Fibroblast of skin of right biceps (primary cell): Measurements from ENCODE around the gene DPP4.

ENCODE experiments used
- DNase-seq: peaks from one replicate; pipeline ENCODE4 v3.0.0-alpha.2; 2013

DPP4 gene

DNA sequence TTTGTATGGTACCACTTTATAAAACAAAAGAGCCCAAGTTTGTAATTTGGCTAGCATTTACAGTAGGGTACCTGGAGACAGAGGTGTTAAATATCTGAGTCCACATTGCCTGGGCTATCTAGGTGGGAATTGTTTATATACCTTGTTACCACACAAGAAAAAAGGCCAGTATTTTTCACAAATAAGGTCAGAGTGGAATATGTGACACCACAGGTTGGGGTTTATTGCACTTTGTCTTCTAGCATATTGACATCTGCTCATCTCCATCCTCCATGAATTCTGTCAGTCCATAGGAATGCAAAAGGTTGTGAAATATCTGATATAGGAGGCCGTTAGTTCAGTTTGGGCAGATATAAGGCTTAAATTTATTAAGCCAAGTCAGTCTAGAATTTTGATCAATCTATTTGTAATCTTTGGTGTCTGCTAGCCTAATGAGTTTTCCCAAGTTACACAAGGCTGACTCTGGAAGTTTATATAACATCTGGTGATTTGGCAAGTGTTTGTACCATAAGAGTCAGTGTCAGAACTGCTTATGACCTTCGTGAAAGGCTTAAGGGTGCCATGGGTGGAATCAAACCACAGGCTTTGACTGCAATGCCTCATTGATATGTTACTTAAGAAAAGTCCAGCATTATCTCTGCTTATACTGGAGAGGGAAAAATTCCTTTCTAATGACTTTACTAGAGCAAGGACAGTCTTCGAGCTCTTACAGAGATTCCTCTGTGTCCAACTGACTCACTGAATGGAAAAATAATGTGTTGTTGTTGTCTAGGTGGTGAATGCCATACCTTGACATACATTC lies 11.3 kb upstream of the DPP4 start:
- peak; percentile 77 for DNase-seq

DNA sequence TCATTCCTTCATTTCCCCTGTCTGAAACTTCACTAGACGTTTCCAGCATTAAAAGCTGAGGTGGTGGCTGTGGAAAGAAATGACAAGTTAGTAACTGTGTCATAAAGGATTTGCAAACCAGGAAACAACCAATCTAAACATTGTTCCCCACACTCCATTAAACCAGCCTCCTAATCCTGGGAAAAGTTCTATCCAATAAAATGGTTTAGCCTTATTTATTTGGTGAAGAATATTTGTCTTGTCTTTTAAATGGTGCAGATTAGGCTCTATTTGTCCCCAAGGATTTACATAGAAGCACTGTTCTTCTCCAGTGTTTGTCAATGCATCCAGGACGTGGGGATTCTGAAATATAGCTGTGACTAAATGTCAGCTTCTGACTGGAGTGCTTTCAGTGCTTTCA lies 10.5 kb upstream of the DPP4 start:
- DNase-seq = no peak

DNA sequence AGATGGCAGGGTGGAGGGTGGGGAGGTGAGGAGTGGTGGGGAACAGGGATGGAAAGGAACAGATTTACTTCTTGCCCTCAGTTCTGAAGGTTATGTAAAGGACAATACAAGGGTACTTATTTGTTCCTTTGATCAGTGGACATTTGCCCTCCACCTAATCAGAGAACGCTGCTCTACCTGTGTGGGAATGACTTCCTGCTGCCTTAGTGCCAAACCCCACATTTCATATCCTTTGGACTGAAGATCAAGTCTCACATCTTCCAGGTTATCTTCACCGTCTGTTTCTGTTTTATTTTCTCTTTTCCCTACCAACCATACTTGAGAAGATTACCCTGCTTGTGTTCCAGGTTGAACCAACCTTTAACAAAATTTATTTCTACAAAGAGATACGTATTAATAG lies 8.7 kb upstream of the DPP4 start:
- DNase-seq = no peak

DNA sequence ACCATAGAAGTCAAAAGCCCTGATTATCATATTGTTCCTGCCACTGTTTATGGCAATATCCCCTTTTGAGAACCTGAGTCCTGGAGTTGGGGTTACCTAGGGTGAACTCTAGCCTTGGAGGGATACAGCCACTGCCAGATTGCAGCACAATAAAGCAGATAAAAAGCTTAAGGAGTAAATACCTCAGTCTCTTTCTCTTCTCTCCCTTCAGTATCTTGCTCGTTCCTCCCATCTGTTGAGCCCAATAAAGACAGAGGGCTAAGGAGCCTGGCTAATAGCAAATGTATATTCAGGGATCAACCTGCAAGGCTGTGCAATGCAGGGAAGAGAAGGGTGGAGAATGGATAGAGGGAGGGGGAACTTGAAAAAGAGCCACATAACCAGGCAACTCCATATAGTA lies 8.0 kb upstream of the DPP4 start:
- DNase-seq = no peak

DNA sequence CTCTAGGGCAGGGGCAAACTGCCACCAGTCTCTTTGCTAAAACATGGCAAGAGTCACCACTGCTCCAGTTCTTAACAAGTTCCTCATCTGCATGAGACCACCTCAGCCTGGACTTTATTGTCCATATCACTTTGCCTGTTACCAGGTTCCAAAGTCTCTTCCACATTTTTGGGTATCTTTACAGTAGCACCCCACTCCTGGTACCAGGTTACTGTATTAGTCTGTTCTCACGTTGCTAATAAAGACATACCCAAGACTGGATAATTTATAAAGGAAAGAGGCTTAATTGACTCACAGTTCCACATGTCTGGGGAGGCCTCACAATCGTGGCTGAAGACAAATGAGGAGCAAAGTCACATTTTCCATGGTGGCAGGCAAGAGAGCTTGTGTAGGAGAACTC lies 5.5 kb upstream of the DPP4 start:
- no peak for DNase-seq

DNA sequence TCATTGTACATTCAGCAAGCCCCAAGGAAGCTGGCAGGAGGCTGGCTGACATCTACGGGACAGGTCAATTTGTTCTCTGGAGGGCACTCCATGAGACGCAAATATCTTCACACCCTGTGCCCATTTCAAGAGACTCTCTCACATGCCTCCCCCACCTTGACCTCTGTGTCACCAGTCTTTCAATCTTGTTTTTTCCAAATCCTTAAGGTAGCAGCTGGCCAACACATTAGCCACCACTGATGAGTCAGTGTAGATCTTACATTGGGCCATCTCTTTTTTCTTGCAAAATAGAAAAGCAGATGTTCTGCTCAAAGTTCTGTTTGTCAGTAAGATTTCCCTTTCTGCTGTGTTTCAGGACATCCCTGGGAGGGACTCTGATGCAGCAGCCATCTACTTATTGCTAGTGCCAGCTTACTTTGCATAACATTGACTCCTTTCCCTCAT lies 1.7 kb upstream of the DPP4 start:
- DNase-seq = peak; percentile 36

DNA sequence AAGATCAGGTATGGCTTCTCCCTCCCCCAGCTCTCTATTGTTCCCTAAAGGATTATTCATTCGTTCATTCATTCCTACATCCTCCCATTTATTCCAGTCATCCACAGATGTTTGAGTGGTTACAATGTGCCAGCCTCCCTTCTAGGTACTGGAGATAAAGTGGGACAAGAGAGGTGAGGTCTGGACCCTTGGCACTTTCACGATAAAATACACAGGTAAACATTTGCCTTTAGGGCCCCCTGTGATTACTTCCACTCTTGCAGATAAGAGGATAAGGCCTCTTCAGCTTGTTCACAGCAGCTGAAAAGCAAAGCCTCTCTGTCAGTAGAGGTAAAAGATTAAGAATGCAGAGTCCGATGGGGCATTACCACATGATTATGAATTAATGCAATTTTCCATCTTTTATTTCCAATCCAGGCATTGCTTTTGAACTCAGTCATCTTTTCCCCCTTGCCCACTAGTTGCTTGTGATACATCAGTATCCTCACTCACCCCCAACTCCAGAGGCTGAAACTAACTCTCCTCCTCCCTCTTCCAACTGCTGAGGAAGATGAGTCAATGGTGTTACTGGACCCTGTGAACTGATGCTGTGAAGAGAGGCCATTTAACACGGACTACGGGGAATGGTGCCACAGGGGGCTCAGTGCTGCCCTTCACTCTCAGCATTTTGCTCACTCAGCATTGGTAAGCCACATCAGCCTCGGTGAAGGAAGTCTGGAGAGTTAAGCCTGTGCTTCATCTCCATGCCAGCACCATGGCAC lies 1.1 kb upstream of the DPP4 start:
- peak; percentile 68 for DNase-seq

DNA sequence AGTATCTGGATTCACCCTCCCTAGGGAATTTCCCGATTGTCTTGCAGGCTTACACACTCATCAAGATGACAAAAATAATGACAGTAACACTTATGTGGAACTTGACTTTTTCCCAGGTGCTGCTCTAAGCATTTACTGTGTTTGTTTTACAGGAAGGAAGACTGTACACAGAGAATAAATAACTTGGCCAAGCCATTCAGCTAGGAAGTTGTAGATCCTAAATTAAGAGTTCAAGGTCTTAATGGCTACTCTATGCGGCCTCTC lies 549 bp upstream of the DPP4 start:
- no peak for DNase-seq

DNA sequence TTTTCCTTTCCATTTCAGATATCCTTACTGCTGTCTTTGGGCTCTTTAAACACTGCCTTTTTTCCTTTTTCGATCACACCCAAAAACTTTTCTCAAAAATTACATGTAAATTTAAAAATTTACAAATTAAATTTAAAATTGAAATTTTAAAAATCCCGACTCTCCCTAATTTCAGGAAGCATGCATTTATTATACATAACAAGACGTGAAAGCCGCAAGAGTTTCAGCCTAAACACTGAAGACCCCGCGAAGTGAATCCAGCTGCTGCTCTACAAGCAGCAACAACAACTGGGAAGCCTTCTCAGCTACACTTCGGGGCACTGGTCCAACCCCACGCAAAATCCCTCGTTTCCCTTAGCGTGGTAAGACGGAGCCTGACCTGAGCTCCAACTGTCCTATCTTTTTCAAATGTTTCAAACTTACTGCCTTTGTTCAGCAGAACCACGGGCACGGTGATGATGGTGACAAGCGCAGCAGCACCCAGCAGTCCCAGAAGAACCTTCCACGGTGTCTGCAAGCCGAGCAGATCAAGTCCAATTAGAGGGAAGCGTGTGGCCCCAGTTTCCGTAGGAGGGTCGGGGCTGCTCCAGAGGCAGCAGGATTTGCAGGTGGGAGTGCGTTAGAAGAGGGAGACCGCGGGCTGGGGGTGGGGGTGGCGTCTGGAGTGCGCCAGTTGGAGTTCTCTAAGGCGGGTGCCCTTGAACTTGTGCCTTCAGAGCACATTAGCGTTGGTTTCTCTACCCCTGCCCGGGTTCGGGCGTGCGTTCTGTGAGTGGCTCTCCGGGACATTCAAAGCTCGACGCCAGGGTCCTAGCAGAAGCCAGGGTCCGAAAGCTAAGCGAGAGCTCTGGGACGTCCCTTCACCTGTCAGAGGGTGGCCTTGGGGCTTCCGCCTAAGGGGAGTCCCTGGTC lies 783 bp downstream of the DPP4 start:
- no peak for DNase-seq

DNA sequence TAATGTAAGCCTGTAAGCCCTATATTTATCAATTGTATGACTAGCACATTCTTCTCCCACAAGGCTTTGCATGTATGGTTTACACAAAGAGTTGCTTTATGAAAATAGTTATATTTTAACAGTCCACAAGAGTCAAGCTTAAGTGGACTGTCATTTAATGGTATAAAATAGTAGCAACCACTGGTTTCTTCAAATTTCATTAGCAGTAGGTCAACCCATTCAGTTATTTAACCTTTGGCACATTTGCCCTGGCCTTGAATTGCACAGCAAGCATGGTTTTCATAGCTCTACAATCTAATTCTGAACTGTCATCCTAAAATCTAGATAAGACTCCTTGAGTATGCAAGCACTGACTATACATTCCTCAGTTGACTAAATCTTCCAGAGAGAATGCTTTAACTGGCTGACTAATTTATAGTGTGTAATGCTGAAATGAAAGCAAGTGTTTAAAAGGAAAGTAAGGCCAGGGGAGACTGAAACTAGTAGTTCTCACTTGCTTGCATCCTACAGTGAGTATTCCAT lies 1.8 kb downstream of the DPP4 start:
- DNase-seq = peak; percentile 70

DNA sequence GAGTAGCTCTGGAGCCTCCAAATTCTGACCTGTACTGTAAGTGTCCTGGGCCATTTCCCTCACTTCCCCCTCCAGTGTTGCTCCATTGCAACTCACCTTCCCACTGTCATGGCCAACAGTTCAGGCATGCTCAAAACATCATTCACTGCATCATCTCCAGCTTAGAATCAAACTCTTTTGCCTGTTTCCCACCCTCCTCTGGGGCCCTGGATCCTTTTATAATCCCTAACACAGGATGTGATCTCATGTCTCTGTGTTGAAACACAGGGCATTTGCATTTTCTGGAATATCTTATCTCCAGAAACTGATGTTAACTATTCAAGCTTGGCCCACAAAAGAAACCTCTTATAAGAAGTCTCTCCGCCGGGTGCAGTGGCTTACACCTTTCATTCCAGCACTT lies 3.0 kb downstream of the DPP4 start:
- no peak for DNase-seq

DNA sequence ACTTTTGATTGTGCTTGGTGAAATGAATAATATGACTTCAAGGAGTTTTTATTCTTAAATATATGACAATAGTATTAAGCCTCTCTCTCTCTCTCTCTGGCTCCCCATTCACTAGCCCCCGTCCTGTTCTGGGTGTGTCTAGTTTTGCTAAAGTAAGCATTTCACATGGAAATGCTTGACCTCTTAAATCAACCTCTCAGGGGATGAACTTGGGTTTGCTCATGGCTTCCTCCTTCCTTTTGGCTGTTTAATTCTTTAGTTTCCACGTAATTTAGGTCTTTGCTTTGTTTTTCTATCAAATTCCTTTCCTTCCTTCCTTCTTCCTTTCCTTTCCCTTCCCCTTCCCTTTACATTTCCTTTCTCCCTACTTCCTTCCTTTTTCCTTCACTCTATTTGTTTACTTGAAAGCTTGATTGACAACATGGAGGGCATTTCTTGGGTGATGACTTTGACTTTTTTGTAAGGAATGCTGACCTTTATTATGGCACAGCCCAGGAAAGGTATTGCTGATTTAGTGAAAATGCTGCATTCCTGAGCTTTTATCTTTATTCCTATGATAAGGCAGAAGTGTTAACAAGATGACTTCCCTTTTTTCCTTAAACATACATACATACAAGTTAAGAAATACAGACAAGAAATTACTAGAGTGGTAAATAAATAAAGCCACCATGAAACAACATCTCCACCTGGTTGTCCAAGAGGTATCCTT lies 3.6 kb downstream of the DPP4 start:
- no peak for DNase-seq

DNA sequence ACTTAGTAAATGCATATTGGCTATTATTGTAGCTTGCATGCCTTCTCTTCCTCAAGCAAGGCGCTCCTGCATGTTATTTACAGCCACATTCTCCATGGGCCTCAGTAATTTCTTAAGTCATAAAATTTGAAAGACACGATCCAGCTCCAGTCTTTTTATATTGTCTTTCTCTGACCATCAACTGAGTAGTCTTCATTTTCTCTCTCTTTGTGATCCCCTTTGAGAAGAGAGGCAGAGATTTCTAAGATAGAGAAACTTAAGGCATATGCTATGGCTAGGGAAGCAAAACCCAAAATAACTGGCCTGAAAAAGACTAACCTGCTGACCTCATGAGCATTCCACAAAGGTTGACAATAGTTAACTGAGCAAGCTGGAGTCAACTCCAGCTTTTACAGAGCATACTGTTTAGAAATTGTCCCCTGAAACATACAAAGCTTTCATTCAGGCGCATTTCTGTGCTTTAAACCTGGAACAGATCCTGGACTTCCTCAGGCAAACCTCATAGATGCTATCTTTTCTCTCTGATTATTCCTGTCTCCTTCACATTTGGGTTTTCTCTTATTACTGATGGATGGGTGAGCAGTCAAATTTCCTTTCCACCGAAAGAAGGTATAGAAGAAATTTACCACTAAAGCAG lies 4.6 kb downstream of the DPP4 start:
- no peak for DNase-seq

DNA sequence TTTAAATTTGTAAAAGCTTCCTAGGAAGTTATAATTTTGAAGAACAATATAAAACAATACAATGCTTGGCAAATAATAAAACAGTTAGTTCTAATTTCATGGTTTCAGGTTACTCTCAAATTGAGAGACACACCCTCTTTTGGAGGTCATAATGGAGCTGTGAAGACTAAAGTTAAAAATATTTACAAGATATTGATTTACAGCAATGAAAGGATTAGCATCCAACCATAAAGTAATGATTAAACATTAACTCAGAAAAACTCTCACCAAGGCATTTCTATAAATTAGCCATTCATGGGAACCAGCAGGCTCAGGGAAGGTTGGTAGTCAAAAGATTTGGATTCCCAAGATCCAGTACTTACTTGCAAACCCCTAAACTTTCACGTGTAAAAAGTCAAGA lies 6.4 kb downstream of the DPP4 start:
- no peak for DNase-seq

DNA sequence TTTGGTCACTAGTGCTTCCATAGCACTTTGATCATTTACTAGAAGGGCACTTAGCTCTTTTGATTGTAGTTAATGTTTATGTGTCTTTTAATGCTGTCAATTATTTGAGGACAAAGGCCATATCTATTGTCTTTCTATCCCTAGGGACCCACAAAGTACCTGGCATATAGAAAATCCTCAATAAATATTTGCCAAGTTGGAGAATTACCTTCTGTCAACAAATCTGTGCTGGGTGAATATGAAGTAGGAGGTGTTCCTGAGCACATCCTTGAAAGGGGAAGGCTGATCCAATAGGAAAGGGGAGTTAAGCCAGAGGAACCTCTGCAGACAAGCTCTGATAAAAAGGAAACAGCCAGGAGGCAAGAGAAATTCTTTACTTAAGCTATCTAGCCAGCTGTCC lies 8.2 kb downstream of the DPP4 start:
- DNase-seq = no peak

DNA sequence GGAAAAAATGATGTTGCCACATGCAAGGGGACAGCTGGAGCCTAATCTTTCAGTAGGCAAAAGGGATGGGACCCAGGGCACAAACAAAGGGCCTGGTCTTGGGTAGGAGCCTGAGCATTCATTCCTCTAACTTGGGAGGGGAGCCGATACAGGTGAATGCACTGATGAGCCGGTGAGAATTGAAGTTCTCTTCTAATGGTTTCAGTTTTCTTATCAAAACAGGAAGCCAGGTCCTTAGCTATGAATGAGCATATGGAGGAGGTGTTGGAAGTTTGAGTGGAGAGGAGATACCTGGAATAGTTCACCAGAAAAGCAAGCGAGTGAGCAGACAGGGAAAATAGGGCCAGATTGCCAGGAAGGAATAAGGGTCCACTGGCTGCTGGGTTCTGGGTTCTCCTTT lies 10.1 kb downstream of the DPP4 start:
- no peak for DNase-seq

DNA sequence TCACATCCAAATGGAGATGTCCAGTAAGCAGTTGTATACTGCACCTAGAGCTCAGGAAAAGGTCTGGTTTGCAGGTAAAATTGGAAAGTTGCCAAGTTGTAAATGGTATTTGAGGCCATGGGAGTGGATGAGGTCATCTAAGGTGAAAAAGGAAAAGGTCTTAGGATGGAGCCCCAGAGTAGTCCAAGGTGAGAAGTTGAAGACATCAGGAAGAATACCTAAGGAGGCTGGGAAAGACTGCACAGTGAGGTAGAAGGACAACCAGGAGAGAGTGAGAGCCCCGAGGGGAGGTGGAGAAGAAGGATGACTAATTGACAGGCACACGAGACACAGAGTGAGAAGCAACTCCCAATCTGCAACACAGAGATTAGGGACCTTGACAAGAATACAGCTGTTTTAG lies 10.7 kb downstream of the DPP4 start:
- DNase-seq = no peak

DNA sequence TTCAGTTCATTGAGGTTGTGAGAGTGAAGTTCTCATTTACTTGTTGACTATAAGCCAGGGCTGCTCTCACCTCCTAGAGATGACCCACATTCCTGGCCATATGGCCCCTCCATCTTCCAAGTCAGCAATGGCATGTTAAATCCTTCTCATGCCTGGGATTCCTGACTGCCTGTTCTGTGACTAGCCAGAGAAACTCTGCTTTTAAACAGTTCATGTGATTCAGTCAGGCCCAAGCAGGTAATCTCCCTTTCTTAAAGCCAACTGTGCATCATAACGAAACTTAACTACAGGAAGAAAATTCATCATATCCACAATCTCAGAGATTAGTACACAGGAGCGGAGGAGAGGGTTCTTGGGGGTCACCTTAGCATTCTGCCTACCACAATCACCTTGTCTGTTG lies 11.5 kb downstream of the DPP4 start:
- DNase-seq = no peak

DNA sequence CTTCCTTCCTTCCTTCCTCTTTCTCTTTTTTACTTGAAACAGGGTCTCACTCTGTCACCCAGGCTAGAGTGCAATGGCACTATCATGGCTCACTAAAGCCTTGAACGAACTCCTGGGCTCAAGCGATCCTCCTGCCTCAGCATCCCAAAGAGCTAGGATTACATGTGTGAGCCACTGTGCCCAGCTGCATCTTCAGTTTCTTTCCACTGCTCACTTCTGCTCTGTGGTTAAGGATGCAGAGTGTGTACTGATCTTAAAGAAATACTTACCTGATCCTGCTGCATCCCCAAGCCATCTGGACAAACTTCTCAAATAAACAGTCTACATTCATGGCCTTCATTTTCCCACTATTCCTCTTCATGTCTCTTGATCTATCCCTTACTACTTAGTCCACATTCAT lies 13.0 kb downstream of the DPP4 start:
- no peak for DNase-seq

DNA sequence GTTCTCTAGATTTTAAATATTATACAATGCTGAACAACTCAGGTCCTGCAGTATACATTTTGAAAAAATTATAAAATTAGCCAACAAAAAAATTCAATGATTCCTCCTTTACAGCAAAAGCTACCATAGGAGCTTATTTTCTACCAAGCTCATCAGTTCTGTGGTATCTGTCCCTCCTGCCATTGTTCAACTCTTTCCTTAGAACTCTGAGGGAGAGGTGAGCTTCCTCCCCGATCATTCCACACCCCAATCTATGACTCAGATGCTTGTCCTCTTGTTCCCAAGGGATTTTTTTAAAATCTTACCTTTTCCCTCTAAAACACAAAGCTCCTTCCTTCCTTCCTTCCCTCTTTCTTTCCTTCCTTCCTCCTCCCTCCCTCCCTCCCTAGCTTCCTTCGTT lies 13.5 kb downstream of the DPP4 start:
- no peak for DNase-seq

DNA sequence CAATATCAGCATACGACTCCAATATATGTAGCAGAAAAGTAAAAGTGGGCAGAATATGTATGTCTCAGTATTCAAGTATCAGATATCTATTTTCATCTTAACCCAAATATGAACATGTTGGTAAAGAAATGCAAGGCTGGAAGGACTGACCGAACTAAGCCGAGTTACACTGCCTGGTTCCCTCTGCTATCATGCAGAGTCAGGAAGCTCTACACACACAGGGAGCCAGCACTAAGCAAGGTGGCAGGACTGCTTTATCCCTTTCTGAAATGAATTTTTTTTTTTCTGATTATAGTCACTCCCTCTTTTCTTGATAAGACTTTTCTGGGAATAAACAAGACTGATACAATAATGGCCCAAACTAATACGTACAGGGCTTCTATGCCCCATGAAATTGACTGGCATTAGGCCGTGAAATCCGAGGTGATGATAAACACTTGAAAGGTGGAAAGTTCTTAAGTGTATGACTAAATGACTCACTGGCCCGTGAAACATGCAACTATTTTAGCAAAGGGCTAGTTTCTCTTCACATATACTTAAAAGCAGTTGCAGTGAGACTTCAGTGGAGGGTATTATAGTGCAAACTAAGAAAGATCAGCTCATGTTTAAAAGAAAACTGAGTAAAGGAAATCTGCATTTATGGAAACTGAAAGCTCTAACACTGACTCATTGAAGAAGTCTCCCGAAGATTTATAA lies 14.9 kb downstream of the DPP4 start:
- no peak for DNase-seq

DNA sequence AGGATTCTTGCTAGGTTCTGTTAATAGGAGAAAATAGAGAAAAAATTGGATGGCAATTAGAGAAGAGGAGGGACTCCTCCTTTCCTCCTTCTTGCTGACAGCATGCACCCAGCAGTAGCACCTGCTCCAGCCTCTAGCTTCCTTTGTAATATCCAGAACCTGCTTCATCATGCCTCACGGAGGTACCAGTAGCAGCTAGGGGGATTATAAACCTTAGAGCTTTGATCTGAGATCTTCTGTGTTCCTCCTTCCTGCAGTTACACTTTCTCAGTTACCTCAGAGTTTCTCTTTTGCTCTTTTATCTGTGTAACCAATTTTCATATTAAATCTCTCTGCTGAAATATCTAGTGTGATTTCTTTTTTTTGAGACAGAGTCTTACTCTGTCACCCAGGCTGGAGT lies 16.6 kb downstream of the DPP4 start:
- no peak for DNase-seq
